Ectodermal cell (in vitro differentiated cells): ENCODE measurements around the gene CCL15.
"Not testable (repeated sequence)": the region's sequence is repeated elsewhere in the genome, so short reads cannot be mapped to it uniquely, and the experiment has no call there.

ENCODE experiments used
- H3K27ac ChIP-seq: 2 replicates; pipeline ENCODE4 v1.7.0; 2013; ENCODE audit warnings: mild to moderate bottlenecking, low read depth, low read length; ENCODE audit not compliant: insufficient read depth, poor library complexity, severe bottlenecking
- H3K27me3 ChIP-seq: 2 replicates; pipeline ENCODE4 v1.7.0; 2013; ENCODE audit warnings: mild to moderate bottlenecking, low read length; ENCODE audit not compliant: insufficient read depth, control insufficient read depth, poor library complexity, severe bottlenecking
- H3K36me3 ChIP-seq: one replicate; pipeline ENCODE4 v1.7.0; 2013; ENCODE audit warnings: low read length; ENCODE audit not compliant: control insufficient read depth, insufficient read depth
- H3K4me1 ChIP-seq: one replicate; pipeline ENCODE4 v1.7.0; 2013; ENCODE audit warnings: low read length; ENCODE audit not compliant: control insufficient read depth, insufficient read depth
- H3K4me3 ChIP-seq: 2 replicates; pipeline ENCODE4 v1.7.0; 2013; ENCODE audit warnings: low read depth, low read length, control low read depth; ENCODE audit not compliant: insufficient read depth
- H3K9me3 ChIP-seq: 2 replicates; pipeline ENCODE4 v1.7.0; 2013; ENCODE audit warnings: mild to moderate bottlenecking, low read length, moderate library complexity; ENCODE audit not compliant: control insufficient read depth
- WGBS, 2 experiments: methylation state at CpG; one replicate each; pipeline ENCODE4 v1.1.7; 2013; ENCODE audit warnings: missing lambda C conversion rate in 2 of 2; 5-methylcytosine and 5-hydroxymethylcytosine counted together

Gene CCL15

GRCh38 chr17:36016555-36016954, 15.2 kb upstream of the CCL15 start:
- Histone ChIP-seq H3K4me3 (no peak overlapping the region), H3K9me3 (no peaks in the 10 kb centered on the region), H3K36me3 (no peaks in the 10 kb centered on the region), H3K27ac (no peak overlapping the region), H3K27me3 (no peaks in the 10 kb centered on the region), H3K4me1 (no peaks in the 10 kb centered on the region)
- WGBS, 2 experiments: 100% methylated on average over 1 of the region's 2 CpGs; no CpG with 5 or more reads in 1 of the 2 experiments

GRCh38 chr17:36015895-36016294, 14.5 kb upstream of the CCL15 start:
- H3K4me3 ChIP-seq, H3K9me3 ChIP-seq, H3K36me3 ChIP-seq, H3K4me1 ChIP-seq, H3K27ac ChIP-seq, H3K27me3 ChIP-seq: not testable (repeated sequence)
- 94% methylated on average over 4 of the region's 4 CpGs for WGBS, 2 experiments

- no peaks in the 10 kb centered on the region for H3K9me3 ChIP-seq
- WGBS, 2 experiments: 93 to 97% methylated on average over 3 of the region's 5 CpGs
- no peaks in the 10 kb centered on the region for H3K4me1 ChIP-seq
- no peak overlapping the region for H3K27ac ChIP-seq
- H3K36me3 ChIP-seq: no peaks in the 10 kb centered on the region
- H3K4me3 ChIP-seq: no peak overlapping the region
- no peaks in the 10 kb centered on the region for H3K27me3 ChIP-seq
These were observed 13.6 kb upstream of the CCL15 start for GRCh38 chr17:36014946-36015345.

GRCh38 chr17:36011201-36011600, 9.8 kb upstream of the CCL15 start:
- Histone ChIP-seq H3K4me3 (no peak overlapping the region), H3K9me3 (peaks cover 6% of the 10 kb centered on the region), H3K27me3 (no peaks in the 10 kb centered on the region), H3K4me1 (no peaks in the 10 kb centered on the region), H3K27ac (no peak overlapping the region), H3K36me3 (no peaks in the 10 kb centered on the region)
- 93 to 94% methylated on average over 2 of the region's 2 CpGs for WGBS, 2 experiments

- Histone ChIP-seq H3K36me3 (no peaks in the 10 kb centered on the region), H3K27ac (no peak overlapping the region), H3K27me3 (no peaks in the 10 kb centered on the region), H3K9me3 (peaks cover 6% of the 10 kb centered on the region), H3K4me1 (no peaks in the 10 kb centered on the region), H3K4me3 (no peak overlapping the region)
- WGBS, 2 experiments: 79 to 82% methylated on average over 14 of the region's 14 CpGs
These were observed 7.8 kb upstream of the CCL15 start for GRCh38 chr17:36008998-36009665.

- Histone ChIP-seq H3K27ac (no peak overlapping the region), H3K27me3 (no peaks in the 10 kb centered on the region), H3K9me3 (peaks cover 6% of the 10 kb centered on the region), H3K4me1 (no peaks in the 10 kb centered on the region), H3K36me3 (no peaks in the 10 kb centered on the region), H3K4me3 (no peak overlapping the region)
- 88 to 92% methylated on average over 4 of the region's 4 CpGs for WGBS, 2 experiments
These were observed 3.3 kb upstream of the CCL15 start for GRCh38 chr17:36004594-36005108.

- no peaks in the 10 kb centered on the region for H3K36me3 ChIP-seq
- H3K4me3 ChIP-seq: no peak overlapping the region
- no peaks in the 10 kb centered on the region for H3K4me1 ChIP-seq
- no peaks in the 10 kb centered on the region for H3K27me3 ChIP-seq
- H3K9me3 ChIP-seq: no peaks in the 10 kb centered on the region
- WGBS, 2 experiments: 91 to 94% methylated on average over 7 of the region's 7 CpGs
- no peak overlapping the region for H3K27ac ChIP-seq
These were observed 1.3 kb upstream of the CCL15 start for GRCh38 chr17:36002631-36003030.

GRCh38 chr17:36001862-36002603, 680 bp upstream of the CCL15 start:
- Histone ChIP-seq H3K27me3 (no peaks in the 10 kb centered on the region), H3K36me3 (no peaks in the 10 kb centered on the region), H3K27ac (no peak overlapping the region), H3K9me3 (no peaks in the 10 kb centered on the region), H3K4me1 (no peaks in the 10 kb centered on the region), H3K4me3 (no peak overlapping the region)
- 90 to 95% methylated on average over 6 of the region's 6 CpGs for WGBS, 2 experiments

- no peak overlapping the region for H3K4me3 ChIP-seq
These were observed 632 bp downstream of the CCL15 start for GRCh38 chr17:36000732-36001109.

GRCh38 chr17:35998756-35999155, 2.6 kb downstream of the CCL15 start:
- no peak overlapping the region for H3K27ac ChIP-seq
- no peaks in the 10 kb centered on the region for H3K36me3 ChIP-seq
- WGBS, 2 experiments: 81 to 93% methylated on average over 1 of the region's 1 CpG
- H3K9me3 ChIP-seq: no peaks in the 10 kb centered on the region
- H3K4me3 ChIP-seq: no peak overlapping the region
- H3K4me1 ChIP-seq: no peaks in the 10 kb centered on the region
- H3K27me3 ChIP-seq: no peaks in the 10 kb centered on the region

More at GRCh38 chr17:36000732-36001109, 632 bp downstream of the CCL15 start:
- 92 to 95% methylated on average over 6 of the region's 6 CpGs for WGBS, 2 experiments
- Histone ChIP-seq H3K9me3 (no peaks in the 10 kb centered on the region), H3K27me3 (no peaks in the 10 kb centered on the region), H3K36me3 (no peaks in the 10 kb centered on the region), H3K4me1 (no peaks in the 10 kb centered on the region), H3K27ac (no peak overlapping the region)
